ENCODE results near the gene SNX18.
"Not testable (repeated sequence)": the region's sequence is repeated elsewhere in the genome, so short reads cannot be mapped to it uniquely, and the experiment has no call there.

Gene SNX18

DNA sequence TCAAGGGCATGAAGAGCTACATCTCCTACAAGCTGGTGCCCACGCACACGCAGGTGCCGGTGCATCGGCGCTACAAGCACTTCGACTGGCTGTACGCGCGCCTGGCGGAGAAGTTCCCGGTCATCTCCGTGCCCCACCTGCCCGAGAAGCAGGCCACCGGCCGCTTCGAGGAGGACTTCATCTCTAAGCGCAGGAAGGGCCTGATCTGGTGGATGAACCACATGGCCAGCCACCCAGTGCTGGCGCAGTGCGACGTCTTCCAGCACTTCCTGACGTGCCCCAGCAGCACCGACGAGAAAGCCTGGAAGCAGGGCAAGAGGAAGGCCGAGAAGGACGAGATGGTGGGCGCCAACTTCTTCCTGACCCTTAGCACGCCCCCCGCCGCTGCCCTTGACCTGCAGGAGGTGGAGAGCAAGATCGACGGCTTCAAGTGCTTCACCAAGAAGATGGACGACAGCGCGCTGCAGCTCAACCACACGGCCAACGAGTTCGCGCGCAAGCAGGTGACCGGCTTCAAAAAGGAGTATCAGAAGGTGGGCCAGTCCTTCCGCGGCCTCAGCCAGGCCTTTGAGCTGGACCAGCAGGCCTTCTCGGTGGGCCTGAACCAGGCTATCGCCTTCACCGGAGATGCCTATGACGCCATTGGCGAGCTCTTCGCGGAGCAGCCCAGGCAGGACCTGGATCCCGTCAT, 1.4 kb downstream of the SNX18 start:
- DNase-seq: no peak
- intact Hi-C loops (cut with DNase I): loop anchor here (5.0 to 10.0 kb wide), 3 partner anchors 33 to 268 kb away; no protein-coding TSS in a partner anchor

DNA sequence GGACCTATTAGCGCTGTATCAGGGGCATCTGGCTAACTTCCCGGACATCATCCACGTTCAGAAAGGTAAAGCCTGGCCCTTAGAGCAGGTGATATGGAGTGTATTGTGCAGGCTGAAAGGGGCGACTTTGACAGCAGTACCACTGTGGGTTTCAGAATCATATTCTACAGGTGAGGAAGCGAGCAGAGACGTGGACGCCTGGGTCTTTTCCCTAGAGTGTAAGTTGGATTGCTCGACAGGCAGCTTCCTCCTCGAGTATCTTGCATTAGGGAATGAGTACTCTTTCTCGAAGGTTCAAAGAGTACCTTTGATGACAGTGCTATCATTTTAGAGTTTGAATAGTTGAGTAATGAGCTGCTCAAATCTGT, 1.9 kb downstream of the SNX18 start:
- no peak for DNase-seq
- intact Hi-C loops (cut with DNase I): loop anchor here (5.0 to 10.0 kb wide), 3 partner anchors 33 to 268 kb away; no protein-coding TSS in a partner anchor

GRCh38 chr5:54520438-54520846, 2.9 kb downstream of the SNX18 start:
- peak in 1 of 10 donors; percentile 84 for DNase-seq
- intact Hi-C loops (cut with DNase I): loop anchor here (10.0 kb wide), 1 partner anchor 124 kb away; no protein-coding TSS in a partner anchor

DNA sequence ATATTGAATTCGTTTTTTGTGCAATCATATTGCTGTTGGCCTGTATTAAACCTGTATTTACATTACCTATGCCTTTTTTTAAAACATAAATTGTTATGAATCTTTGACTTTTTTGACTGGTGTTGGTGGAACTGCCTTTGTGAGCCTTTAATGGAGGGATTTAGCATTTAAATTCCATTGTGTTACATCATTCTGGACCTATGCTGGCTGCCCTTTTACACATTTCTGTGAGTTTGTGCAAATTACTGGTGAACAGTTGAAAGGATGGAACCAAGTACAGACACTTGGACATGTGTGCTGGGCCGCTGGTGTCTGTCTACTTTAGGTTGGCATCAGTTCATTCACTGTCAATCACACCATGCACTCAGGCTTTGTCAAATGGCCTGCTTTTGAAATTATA, 3.4 kb downstream of the SNX18 start:
- no peak for DNase-seq
- intact Hi-C loops (cut with DNase I): loop anchor here (10.0 kb wide), 1 partner anchor 124 kb away; no protein-coding TSS in a partner anchor

DNA sequence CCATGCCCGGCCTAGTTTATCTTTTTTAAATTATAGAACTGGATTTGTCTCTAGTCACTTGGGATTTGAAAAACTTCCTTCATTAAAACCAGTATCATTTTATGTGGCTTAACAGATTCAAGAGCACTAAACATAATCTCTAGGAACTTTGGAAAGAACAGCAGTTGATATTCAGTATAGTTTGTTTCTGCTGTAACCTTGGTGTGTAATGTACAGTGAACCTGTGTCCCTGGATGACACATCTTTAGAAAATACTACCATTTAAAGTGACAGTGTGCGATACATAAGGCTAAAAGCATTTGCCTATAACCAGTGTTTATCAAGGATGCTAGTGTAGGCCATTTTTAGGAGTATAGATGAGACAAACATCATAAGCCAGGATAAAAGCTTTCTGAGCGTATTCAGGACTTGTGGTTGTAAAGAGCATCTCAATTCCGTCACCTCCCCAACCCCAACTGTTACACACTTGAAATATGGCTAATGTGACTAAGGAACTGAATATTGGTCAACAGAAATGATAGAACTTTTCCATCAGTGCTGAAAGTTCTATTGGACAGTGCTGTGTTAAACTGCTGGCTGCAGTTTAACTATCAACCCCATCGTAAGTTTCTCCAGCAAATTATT, 4.4 kb downstream of the SNX18 start:
- intact Hi-C loops (cut with DNase I): loop anchor here (10.0 kb wide), 1 partner anchor 123 kb away; no protein-coding TSS in a partner anchor
- DNase-seq: no peak

DNA sequence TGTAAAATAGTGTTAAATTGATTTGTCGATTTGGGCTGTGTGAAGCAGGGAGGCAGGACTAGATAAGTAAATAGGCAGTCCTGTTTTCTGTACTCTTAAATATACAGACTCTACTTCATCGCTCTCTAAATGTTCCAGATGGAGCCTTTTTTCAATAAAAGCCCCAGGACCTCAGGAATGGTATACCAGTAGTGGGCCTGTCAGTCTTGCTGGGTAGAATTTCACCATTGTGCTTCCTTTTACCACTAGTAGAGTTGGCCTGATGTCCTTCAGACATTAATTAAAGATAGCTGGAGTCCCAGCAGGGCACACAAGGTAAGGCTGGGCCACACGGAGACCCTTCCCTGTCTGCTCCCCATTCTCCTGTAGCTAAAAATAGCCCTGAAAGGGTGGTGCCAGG, 6.0 kb downstream of the SNX18 start:
- no peak for DNase-seq
- intact Hi-C loops (cut with DNase I): loop anchor here (10.0 kb wide), 1 partner anchor 121 kb away; no protein-coding TSS in a partner anchor

DNA sequence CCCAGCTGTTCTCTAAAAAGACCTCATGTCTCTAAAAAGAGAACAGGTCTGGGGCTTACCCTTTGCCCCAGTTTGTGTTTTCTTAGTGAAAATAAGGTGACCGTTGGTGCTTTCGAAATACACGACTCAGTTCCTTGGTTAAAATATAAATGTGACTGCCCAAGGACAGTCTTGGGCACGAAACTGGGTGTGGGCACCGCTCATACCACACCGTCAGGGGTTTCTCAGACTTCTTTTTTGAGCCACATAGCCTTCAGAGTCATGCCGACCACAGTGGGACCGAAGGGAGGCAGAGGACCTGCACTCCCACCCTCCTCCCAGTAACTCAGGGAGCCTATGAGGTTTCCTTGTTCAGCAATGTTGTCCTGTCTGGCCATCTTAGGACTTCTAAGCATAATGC, 6.5 kb downstream of the SNX18 start:
- intact Hi-C loops (cut with DNase I): loop anchor here (10.0 kb wide), 1 partner anchor 121 kb away; no protein-coding TSS in a partner anchor

DNA sequence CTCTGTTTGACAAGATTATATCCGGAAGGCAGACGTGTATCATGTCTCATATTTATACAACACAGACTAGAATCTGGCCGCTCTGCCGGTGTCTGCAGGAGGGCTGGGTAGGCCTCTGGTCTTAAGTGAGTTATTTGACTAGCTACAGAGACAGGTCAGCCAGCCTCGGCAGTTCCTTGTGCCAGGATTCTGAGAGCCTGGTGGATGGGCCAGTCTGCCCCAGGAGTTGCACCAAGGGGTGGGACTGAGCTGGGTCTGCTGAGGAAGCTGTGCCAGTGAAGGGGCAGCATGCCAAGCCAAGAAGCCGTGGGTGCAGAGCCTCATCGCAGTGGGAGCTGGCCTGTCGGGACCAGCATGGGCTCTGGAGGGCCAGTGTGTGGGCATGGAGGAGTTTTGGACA, 7.1 kb downstream of the SNX18 start:
- intact Hi-C loops (cut with DNase I): loop anchor here (10.0 kb wide), 1 partner anchor 120 kb away; no protein-coding TSS in a partner anchor
- peak in 4 of 10 donors; percentile 15 to 86 (median 74) for DNase-seq

More for the DNA sequence above, 6.5 kb downstream of the SNX18 start:
- DNase-seq: no peak

GRCh38 chr5:54525261-54525660, 7.7 kb downstream of the SNX18 start:
- intact Hi-C loops (cut with DNase I): loop anchor here (10.0 kb wide), 1 partner anchor 120 kb away; no protein-coding TSS in a partner anchor
- no peak for DNase-seq

- DNase-seq: no peak
- intact Hi-C loops (cut with DNase I): loop anchor here (10.0 kb wide), 1 partner anchor 119 kb away; no protein-coding TSS in a partner anchor
Observed at GRCh38 chr5:54525692-54526091, 8.1 kb downstream of the SNX18 start.

- no peak for DNase-seq
- intact Hi-C loops (cut with DNase I): loop anchor here (10.0 kb wide), 1 partner anchor 118 kb away; no protein-coding TSS in a partner anchor
Observed at GRCh38 chr5:54526604-54527288, 9.2 kb downstream of the SNX18 start.

DNA sequence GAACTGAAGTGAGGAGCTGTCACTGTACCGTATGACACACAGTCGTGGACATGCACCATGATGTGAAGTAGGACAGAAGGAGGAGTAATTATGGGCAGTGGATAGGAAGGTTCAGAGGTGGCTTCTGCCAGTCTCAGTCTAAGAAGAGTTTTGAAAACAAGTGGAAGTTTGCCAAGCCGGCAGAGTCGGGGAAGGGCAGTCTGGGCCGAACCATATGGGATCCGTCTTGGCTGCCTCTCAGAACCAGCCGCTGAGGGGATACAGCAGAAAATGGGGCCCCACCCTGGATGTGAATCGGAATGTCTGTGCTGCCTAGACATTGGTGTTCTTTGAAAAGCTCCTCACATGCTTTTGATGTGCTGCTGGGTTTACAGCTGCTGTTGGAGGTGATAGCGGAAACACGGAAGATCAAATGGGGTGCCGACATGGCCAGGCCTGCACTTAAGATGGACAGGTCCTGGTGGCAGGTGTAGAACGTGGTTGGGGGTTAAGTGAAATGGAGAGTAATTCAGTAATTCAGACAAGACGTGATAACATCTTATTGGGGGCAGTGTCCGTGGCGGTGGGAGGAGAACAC, 11.2 kb downstream of the SNX18 start:
- intact Hi-C loops (cut with DNase I): loop anchor here (10.0 kb wide), 1 partner anchor 116 kb away; no protein-coding TSS in a partner anchor
- no peak for DNase-seq

DNA sequence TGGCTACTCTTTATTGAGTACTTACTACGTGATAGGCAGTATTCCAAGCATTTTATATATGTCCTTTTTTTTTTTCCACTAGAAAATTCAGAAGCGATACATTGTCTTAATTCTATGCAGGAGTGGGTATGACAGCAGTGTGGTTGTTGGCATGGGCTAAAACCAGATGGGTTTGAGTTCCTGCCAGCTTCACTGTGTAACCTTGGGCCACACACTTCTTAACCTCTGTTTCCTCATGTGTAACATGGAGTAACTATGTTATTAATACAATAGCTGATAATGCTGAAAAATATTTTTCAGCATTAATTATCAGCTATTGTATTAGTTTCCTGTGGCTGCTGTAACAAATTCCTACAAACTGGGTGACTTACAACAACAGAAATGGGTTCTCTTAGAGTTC, 12.0 kb downstream of the SNX18 start:
- intact Hi-C loops (cut with DNase I): loop anchor here (10.0 kb wide), 1 partner anchor 115 kb away; no protein-coding TSS in a partner anchor
- no peak for DNase-seq

GRCh38 chr5:54531546-54531945, 14.0 kb downstream of the SNX18 start:
- intact Hi-C loops (cut with DNase I): no loop called here

DNA sequence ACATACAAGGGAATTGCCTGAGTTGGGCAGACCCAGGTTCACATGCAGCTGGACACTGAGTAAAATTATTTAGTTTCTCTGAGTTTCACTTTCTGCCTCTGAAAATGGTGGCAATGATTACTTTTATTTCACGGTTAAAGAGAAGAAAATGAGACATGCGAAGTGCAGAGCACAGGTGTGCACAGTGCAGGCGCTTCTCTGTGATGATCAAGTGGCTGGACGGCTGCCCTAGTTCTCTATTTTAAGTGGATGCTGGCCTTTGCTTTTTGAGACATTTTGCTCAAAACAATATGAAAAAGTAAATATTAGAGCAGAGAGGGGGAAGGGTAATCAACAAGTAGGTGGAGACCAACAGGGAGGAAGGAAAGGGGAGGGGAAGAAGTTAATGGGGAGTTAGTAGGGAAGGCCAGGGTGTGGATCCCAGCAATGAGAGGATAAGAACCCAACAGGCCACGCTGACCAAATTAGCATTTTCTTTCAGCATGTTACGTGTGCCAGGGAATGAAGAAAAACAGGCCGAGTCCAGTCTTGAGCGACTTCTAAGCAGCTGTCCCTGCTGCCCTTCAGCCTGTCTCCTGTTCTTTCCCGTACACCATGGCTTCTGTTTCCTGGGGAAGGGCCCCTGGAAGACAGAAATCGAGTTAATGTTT, 16.1 kb downstream of the SNX18 start:
- intact Hi-C loops (cut with DNase I): no loop called here
- DNase-seq: no peak

More at GRCh38 chr5:54531546-54531945, 14.0 kb downstream of the SNX18 start:
- DNase-seq: no peak

DNA sequence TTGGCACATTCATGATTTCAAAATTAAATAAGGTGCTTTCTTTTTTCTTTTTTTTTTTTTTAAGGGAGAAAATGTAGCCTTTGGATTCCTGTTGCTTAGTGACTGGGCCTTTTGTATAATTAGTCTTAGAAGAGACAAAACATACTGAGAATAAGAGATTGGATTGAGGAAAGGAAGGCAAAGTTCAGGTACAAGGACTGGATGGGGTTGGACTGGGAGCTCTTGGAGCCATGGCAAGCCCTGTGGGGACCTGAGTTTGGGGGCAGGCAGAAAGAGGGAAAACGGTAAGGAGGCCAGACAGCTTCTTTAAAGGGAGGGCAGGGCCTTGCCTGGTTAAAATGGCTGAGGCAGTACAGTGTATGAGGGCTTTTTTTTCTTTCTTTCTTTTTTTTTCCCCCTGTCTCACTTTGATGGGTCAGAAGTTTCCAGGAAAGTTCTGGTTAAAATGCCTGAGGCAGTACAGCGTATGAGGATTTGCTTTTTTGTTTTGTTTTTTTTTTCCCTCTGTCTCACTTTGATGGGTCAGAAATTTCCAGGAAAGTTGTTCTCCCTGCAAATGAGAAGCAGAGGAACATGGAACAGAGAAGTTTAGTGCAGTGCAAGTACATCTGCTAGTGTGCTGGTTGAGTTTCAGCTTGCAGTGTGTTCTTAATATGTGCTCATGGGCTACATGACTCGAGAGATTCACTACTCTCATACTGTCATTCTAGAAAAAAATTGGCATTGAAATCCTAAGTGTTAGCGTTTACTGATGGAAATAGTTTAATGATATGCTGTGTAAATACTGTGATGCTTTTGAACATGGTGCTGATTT, 16.8 kb downstream of the SNX18 start:
- DNase-seq: no peak
- intact Hi-C loops (cut with DNase I): no loop called here

DNA sequence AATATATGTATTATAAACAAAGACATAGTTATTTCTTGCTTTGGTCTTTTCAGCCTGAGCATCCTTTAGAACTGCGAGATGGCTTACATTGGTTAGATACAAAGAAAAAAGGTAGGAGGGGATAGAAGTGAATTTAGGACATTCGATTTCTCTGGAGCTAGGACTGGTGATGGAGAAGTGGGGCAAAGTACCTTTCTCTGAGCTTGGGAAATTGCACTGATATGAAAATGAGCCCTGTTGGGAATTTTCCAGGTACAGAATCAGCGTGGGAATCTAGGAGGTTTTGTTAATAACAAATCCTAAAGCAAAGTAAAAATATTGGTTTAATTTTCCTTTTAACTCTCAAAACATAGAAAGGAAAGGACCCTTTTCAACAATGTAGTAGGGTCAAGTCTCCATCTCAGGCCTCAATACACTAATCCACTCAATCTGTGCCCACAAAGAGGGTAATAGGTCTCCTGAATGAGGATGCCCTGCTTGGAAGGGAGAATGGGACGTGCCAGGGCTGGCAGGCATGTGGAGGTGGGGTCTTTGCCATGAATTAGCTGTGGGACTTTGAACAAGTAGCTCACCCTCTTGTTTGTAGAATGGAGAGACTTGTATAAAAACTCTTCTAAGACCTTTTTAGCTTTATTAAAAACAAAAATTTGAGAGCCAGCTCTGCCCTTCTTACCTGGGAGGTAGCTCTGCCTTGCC, 17.7 kb downstream of the SNX18 start:
- intact Hi-C loops (cut with DNase I): no loop called here
- DNase-seq: no peak

- intact Hi-C loops (cut with DNase I); DNase-seq: not testable (repeated sequence)
Observed at GRCh38 chr5:54536375-54536774, 18.8 kb downstream of the SNX18 start.

Measured in posterior cingulate gyrus (tissue), 11 donors.